Measurements from ENCODE around the gene MOB3B. TPM values are rescaled to one million over a fixed set of nuclear protein-coding genes. Genes with fewer than 3 reads are reported as not detected.

Gene MOB3B
- total RNA-seq, 6 experiments from 2014 or later = not detected

DNA sequence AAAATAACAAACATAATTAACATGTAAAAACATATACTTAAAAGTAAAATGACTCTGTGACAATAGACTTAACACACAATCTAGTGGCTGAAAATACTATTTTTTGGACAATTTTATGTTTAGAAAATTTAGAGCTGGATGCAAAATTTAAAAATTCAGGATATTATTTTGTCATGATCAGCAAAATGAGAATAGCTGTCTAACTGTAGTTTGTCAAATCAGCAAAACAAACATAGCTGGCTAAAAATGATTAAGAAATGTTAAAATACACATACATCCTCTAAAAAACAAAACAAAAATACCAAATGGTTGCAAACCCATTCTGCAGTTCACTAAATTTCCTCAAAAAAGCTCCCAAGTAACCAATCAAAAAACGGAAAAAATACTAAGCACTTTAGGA lies 25.1 kb upstream of the MOB3B start:
- no peaks in the 10 kb centered on the region for H3K27me3 Mint-ChIP-seq (ENCODE audit: insufficient read depth)
- TF ChIP-seq, protein P1, sequence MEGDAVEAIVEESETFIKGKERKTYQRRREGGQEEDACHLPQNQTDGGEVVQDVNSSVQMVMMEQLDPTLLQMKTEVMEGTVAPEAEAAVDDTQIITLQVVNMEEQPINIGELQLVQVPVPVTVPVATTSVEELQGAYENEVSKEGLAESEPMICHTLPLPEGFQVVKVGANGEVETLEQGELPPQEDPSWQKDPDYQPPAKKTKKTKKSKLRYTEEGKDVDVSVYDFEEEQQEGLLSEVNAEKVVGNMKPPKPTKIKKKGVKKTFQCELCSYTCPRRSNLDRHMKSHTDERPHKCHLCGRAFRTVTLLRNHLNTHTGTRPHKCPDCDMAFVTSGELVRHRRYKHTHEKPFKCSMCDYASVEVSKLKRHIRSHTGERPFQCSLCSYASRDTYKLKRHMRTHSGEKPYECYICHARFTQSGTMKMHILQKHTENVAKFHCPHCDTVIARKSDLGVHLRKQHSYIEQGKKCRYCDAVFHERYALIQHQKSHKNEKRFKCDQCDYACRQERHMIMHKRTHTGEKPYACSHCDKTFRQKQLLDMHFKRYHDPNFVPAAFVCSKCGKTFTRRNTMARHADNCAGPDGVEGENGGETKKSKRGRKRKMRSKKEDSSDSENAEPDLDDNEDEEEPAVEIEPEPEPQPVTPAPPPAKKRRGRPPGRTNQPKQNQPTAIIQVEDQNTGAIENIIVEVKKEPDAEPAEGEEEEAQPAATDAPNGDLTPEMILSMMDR (IDR thresholded peaks at IDR 0.05) = no peak
- no peak overlapping the region for H3K4me3 Mint-ChIP-seq
- DNase-seq = no peak
- H3K9me3 Mint-ChIP-seq = no peaks in the 10 kb centered on the region
- no peak overlapping the region for H3K27ac Mint-ChIP-seq
- H3K4me1 Mint-ChIP-seq (ENCODE audit: low read depth) = no peaks in the 10 kb centered on the region; the same call in 1 of the 2 replicates
- no peaks in the 10 kb centered on the region for H3K36me3 Mint-ChIP-seq (ENCODE audit: low read depth)

DNA sequence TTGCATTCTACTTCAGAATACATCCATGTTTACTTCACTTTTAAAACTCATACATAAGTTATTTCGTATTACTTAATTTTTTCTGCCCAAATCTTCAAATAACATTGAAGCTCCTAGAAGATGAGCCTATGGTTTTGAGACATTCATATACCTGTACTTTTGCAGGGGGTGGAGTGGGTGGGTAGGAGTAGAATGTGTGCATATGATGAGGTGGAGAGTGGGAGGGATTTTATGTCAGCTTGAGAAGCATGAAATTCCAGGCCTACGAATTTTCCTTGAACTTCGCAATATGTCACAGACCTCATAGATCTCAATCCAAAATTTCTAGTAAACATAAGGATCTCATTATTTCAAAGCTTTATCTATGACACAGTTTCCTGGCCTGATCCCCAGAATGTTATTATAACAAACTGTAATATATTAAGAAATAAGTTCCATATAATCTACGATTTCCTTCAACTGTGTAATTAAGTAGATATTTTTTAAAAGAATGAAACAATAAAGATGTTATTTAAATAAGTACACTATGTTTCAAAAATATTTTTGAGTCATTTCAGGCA lies 19.7 kb upstream of the MOB3B start:
- H3K27ac Mint-ChIP-seq = no peak overlapping the region
- H3K27me3 Mint-ChIP-seq (ENCODE audit: insufficient read depth) = no peaks in the 10 kb centered on the region
- no peaks in the 10 kb centered on the region; the same call in 1 of the 2 replicates for H3K4me1 Mint-ChIP-seq (ENCODE audit: low read depth)
- TF ChIP-seq, protein P1 (IDR thresholded peaks at IDR 0.05) = no peak
- no peaks in the 10 kb centered on the region for H3K9me3 Mint-ChIP-seq
- no peaks in the 10 kb centered on the region for H3K36me3 Mint-ChIP-seq (ENCODE audit: low read depth)
- DNase-seq = no peak
- no peak overlapping the region for H3K4me3 Mint-ChIP-seq

DNA sequence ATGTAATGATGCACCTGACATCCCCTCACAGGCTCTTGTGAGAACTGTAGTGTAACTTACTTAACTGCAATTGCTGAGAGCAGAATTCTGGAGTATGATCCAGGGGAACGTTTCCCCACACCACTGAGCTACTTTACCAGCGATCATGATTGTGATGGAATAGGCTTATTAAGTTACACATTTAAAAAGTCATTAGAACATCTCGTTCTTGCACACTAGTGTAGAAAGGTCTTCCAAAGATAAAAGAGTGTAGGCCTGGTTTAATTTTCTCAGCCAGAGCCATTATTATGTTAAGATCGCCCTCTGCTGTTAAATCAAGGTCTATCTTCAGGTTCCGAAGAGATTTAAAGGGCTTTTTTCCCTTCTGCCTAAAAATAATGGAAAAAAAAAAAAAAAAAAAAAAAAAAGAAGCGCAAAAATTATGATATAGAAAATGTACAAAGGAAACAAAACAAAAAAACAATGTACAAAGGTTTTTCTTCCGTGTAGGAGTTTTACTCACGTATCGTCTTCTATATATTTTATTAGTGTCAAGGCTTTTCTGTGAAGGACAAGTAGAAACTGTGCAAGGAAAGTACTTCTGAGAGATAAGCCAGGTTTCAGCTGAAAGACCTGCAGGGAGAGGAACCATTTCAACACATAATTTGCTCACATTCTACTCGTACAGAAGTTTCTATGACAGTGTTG lies 18.6 kb upstream of the MOB3B start:
- H3K4me3 Mint-ChIP-seq = no peak overlapping the region
- no peaks in the 10 kb centered on the region for H3K36me3 Mint-ChIP-seq (ENCODE audit: low read depth)
- H3K9me3 Mint-ChIP-seq = no peaks in the 10 kb centered on the region
- H3K27me3 Mint-ChIP-seq (ENCODE audit: insufficient read depth) = no peaks in the 10 kb centered on the region
- peak; percentile 48 for DNase-seq
- no peak overlapping the region; the same call in 1 of the 2 replicates for H3K27ac Mint-ChIP-seq
- H3K4me1 Mint-ChIP-seq (ENCODE audit: low read depth) = no peaks in the 10 kb centered on the region; the same call in 1 of the 2 replicates
- TF ChIP-seq, protein P1 (IDR thresholded peaks at IDR 0.05) = peak; percentile 75

DNA sequence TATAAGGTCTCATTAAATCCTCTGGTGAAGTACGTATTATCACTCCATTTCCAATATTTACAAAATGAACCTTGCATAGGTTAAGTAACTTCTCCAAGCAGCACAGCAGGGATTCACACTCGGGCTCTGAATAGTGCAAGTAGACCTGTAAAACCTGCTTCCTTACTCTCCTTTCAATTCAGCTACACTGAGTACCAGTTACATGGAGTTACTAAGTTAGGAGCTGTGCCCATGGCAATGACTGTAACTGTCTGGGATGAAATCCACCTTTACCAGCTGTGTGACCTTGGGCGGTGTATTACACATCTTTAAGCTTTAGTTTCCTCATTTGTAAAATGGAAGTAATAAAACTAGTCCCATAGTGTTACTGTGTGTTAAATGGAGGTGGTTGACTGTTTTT lies 15.9 kb upstream of the MOB3B start:
- no peak for DNase-seq
- no peak overlapping the region for H3K27ac Mint-ChIP-seq
- peaks cover 15% of the 10 kb centered on the region for H3K4me1 Mint-ChIP-seq (ENCODE audit: low read depth)
- TF ChIP-seq, protein P1 (IDR thresholded peaks at IDR 0.05) = no peak
- H3K9me3 Mint-ChIP-seq = no peaks in the 10 kb centered on the region
- no peaks in the 10 kb centered on the region for H3K36me3 Mint-ChIP-seq (ENCODE audit: low read depth)
- H3K4me3 Mint-ChIP-seq = no peak overlapping the region
- no peaks in the 10 kb centered on the region for H3K27me3 Mint-ChIP-seq (ENCODE audit: insufficient read depth)

DNA sequence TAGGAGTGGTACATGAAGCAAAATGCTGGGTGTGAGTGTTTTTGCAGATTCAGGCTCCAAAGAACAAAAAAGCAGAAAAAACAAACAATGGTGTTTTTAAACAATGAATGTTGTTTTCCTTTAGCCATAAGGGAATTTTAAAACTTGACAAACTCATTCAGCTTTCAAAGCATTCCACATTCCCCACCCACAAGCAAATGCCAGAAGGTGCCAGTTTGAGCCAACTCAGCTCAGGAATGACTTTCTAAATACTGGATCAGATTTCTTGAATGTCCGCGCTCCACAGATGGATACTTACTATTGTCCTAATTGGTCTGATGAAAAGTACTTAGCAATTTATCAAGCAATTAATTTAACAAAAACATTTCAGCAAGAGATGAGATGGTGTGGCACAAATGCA lies 12.9 kb upstream of the MOB3B start:
- no peak overlapping the region for H3K4me3 Mint-ChIP-seq
- no peaks in the 10 kb centered on the region for H3K9me3 Mint-ChIP-seq
- peaks cover 26% of the 10 kb centered on the region for H3K4me1 Mint-ChIP-seq (ENCODE audit: low read depth)
- no peaks in the 10 kb centered on the region for H3K36me3 Mint-ChIP-seq (ENCODE audit: low read depth)
- H3K27me3 Mint-ChIP-seq (ENCODE audit: insufficient read depth) = no peaks in the 10 kb centered on the region
- no peak overlapping the region for H3K27ac Mint-ChIP-seq
- TF ChIP-seq, protein P1 (IDR thresholded peaks at IDR 0.05) = no peak
- no peak for DNase-seq

All from HFFc6 (cell line).